H1 (cell line): ENCODE data around the gene TENT5A. TPM values are rescaled to one million over a fixed set of nuclear protein-coding genes. Genes with fewer than 3 reads are reported as not detected.

Experiments used
- CTCF ChIA-PET: fragments of 300-600 bp; sonication (Branson Sonifier 250); formaldehyde crosslinking; loops from one replicate; lab custom pipeline; 2021; ENCODE audit not compliant: partially characterized antibody; lab: Charles Lee
- POLR2A ChIA-PET: fragments of 300-600 bp; sonication (Branson Sonifier 250); formaldehyde crosslinking; loops from one replicate; lab custom pipeline; 2021; ENCODE audit warnings: inconsistent platforms; ENCODE audit not compliant: partially characterized antibody; lab: Charles Lee
- DNase-seq, 2 experiments: peaks; one replicate each; pipeline versions ENCODE4 v3.0.0 to v3.0.0-alpha.2; 2010 to 2022; ENCODE audit warnings: low spot score in 2 of 2, low read depth in 1 of 2, mixed read lengths in 1 of 2
- FAIRE-seq: peaks from 2 replicates; lab custom pipeline; 2011; peaks lifted over from hg19 to GRCh38; lab: Jason Lieb, UNC
- H2AFZ ChIP-seq: 2 replicates; pipeline ENCODE4 v1.8.1; 2012; ENCODE audit warnings: low read length, inconsistent platforms
- H2AK5ac ChIP-seq: 2 replicates; pipeline ENCODE4 v1.6.1; 2013; ENCODE audit warnings: low read depth, low read length
- H2BK120ac ChIP-seq: replicated peaks from 2 replicates; pipeline ENCODE3; 2013; ENCODE audit warnings: low read depth, low read length, inconsistent platforms
- H2BK12ac ChIP-seq: 2 replicates; pipeline ENCODE4 v1.6.1; 2013; ENCODE audit warnings: low read depth, low read length
- H2BK15ac ChIP-seq: 2 replicates; pipeline ENCODE4 v1.6.1; 2013; ENCODE audit warnings: low read length
- H2BK20ac ChIP-seq: 2 replicates; pipeline ENCODE4 v1.6.1; 2013; ENCODE audit warnings: low read length
- H2BK5ac ChIP-seq: 2 replicates; pipeline ENCODE4 v1.6.1; 2013; ENCODE audit warnings: low read depth, low read length
- H3K14ac ChIP-seq: 2 replicates; pipeline ENCODE4 v1.6.1; 2013; ENCODE audit warnings: inconsistent platforms; ENCODE audit not compliant: insufficient read length
- H3K18ac ChIP-seq: 2 replicates; pipeline ENCODE4 v1.6.1; 2013; ENCODE audit warnings: low read length; ENCODE audit errors: extremely low read depth
- H3K23ac ChIP-seq: 2 replicates; pipeline ENCODE4 v1.6.1; 2013; ENCODE audit warnings: inconsistent platforms; ENCODE audit not compliant: insufficient read length
- H3K23me2 ChIP-seq: 2 replicates; pipeline ENCODE4 v1.6.1; 2013; ENCODE audit warnings: low read depth, low read length
- H3K27ac ChIP-seq: 2 replicates; pipeline ENCODE4 v1.6.1; 2011; ENCODE audit warnings: low read depth, low read length, inconsistent platforms
- H3K27me3 ChIP-seq, 4 experiments: replicated peaks in 1 of 4; 1 replicate in 1 of 4; 2 replicates in 3 of 4; pipeline versions ENCODE4 v1.6.1 to v1.8.1; 2011 to 2013; ENCODE audit warnings: low read length in 3 of 4, mild to moderate bottlenecking in 3 of 4, inconsistent platforms in 2 of 4, mixed read lengths in 2 of 4, moderate library complexity in 1 of 4; ENCODE audit not compliant: control insufficient read depth in 3 of 4, insufficient read depth in 3 of 4; ENCODE audit errors: extremely low read depth in 1 of 4
- H3K36me3 ChIP-seq, 4 experiments: 2 replicates each; pipeline versions ENCODE4 v1.6.1 to v1.8.1; 2011 to 2013; ENCODE audit warnings: mild to moderate bottlenecking in 4 of 4, low read length in 3 of 4, moderate library complexity in 2 of 4, control low read depth in 1 of 4, inconsistent platforms in 1 of 4; ENCODE audit not compliant: insufficient read depth in 4 of 4, control insufficient read depth in 2 of 4
- H3K4ac ChIP-seq: replicated peaks from 2 replicates; pipeline ENCODE3; 2013; ENCODE audit warnings: low read length, low read depth, mixed read lengths, inconsistent platforms; ENCODE audit not compliant: insufficient read length
- H3K4me1 ChIP-seq, 4 experiments: replicated peaks in 1 of 4; 1 replicate in 1 of 4; 2 replicates in 3 of 4; pipeline versions ENCODE4 v1.6.1 to v1.8.1; 2011 to 2013; ENCODE audit warnings: low read length in 3 of 4, inconsistent platforms in 2 of 4, mixed read lengths in 1 of 4; ENCODE audit not compliant: insufficient read depth in 4 of 4, control insufficient read depth in 3 of 4
- H3K4me2 ChIP-seq, 2 experiments: 2 replicates each; pipeline versions ENCODE4 v1.6.1 to v1.8.1; 2011 to 2013; ENCODE audit warnings: low read depth in 2 of 2, low read length in 2 of 2, control low read depth in 1 of 2, inconsistent platforms in 1 of 2, mild to moderate bottlenecking in 1 of 2; ENCODE audit not compliant: insufficient read depth in 1 of 2
- H3K4me3 ChIP-seq, 4 experiments: fragments of 200-600, 300-600 bp in 1 of 4; sonication (generic), shearing (Covaris generic), sonication (Bioruptor Twin) in 1 of 4; 2 replicates each; pipeline versions ENCODE4 v1.5.1 to v1.8.1; 2011 to 2016; ENCODE audit warnings: low read length in 4 of 4, low read depth in 3 of 4, control low read depth in 2 of 4, inconsistent platforms in 2 of 4, mild to moderate bottlenecking in 2 of 4, mixed read lengths in 1 of 4, moderate library complexity in 1 of 4; ENCODE audit not compliant: insufficient read depth in 2 of 4; ENCODE audit errors: extremely low read depth in 1 of 4
- H3K56ac ChIP-seq: replicated peaks from 2 replicates; pipeline ENCODE3; 2013; ENCODE audit warnings: low read depth, mild to moderate bottlenecking, mixed read lengths, low read length, inconsistent platforms; ENCODE audit not compliant: insufficient read length
- H3K79me1 ChIP-seq: 2 replicates; pipeline ENCODE4 v1.6.1; 2013; ENCODE audit warnings: low read depth, low read length, control low read depth
- H3K79me2 ChIP-seq, 2 experiments: 2 replicates each; pipeline versions ENCODE4 v1.6.1 to v1.8.1; 2012 to 2013; ENCODE audit warnings: low read length in 2 of 2, mild to moderate bottlenecking in 2 of 2, inconsistent platforms in 1 of 2; ENCODE audit not compliant: insufficient read depth in 2 of 2, control insufficient read depth in 1 of 2
- H3K9ac ChIP-seq, 4 experiments: replicated peaks in 1 of 4; 1 replicate in 1 of 4; 2 replicates in 3 of 4; pipeline versions ENCODE4 v1.6.1 to v1.8.1; 2011 to 2013; ENCODE audit warnings: low read depth in 3 of 4, low read length in 3 of 4, control low read depth in 2 of 4, mild to moderate bottlenecking in 2 of 4, moderate library complexity in 2 of 4, inconsistent platforms in 1 of 4; ENCODE audit errors: extremely low read depth in 1 of 4
- H3K9me3 ChIP-seq, 2 experiments: 2 replicates each; pipeline versions ENCODE4 v1.6.1 to v1.8.1; 2012 to 2013; ENCODE audit warnings: mild to moderate bottlenecking in 2 of 2, moderate library complexity in 2 of 2, control low read depth in 1 of 2, inconsistent platforms in 1 of 2, low read depth in 1 of 2, low read length in 1 of 2, mixed read lengths in 1 of 2; ENCODE audit not compliant: insufficient read depth in 2 of 2
- H4K20me1 ChIP-seq, 2 experiments: replicated peaks in 1 of 2; 2 replicates each; pipeline versions ENCODE3 to v1.8.1; 2011 to 2013; ENCODE audit warnings: inconsistent platforms in 2 of 2, low read length in 2 of 2, mild to moderate bottlenecking in 1 of 2; ENCODE audit not compliant: insufficient read depth in 2 of 2, control insufficient read depth in 1 of 2
- H4K5ac ChIP-seq: 2 replicates; pipeline ENCODE4 v1.6.1; 2013; ENCODE audit warnings: low read length, low read depth, mixed read lengths, inconsistent platforms; ENCODE audit not compliant: insufficient read length
- H4K8ac ChIP-seq: 2 replicates; pipeline ENCODE4 v1.8.0; 2013; ENCODE audit warnings: mild to moderate bottlenecking, moderate library complexity, low read length, inconsistent platforms; ENCODE audit not compliant: insufficient read depth; ENCODE audit errors: extremely low read depth
- H4K91ac ChIP-seq: replicated peaks from 2 replicates; pipeline ENCODE3; 2013; ENCODE audit warnings: low read length, mixed read lengths, inconsistent platforms; ENCODE audit not compliant: insufficient read length
- CREB1 ChIP-seq: IDR thresholded peaks from 2 replicates; pipeline ENCODE4 v1.6.1; 2012; ENCODE audit warnings: inconsistent platforms
- EGR1 ChIP-seq: IDR thresholded peaks from 2 replicates; pipeline ENCODE4 v1.6.1; 2011; ENCODE audit warnings: low read depth, low read length, borderline replicate concordance
- GTF2F1 ChIP-seq: IDR thresholded peaks from 2 replicates; pipeline ENCODE4 v1.6.1; 2012; ENCODE audit warnings: low read depth, low read length, improper control_type of control experiment, borderline replicate concordance
- PHF8 ChIP-seq: fragments of 200-600 bp; sonication (generic); conservative IDR thresholded peaks from 2 replicates; pipeline ENCODE4 v1.7.1; 2012; ENCODE audit warnings: low read depth, mild to moderate bottlenecking, inconsistent platforms, low read length, moderate library complexity
- SP1 ChIP-seq: IDR thresholded peaks from 2 replicates; pipeline ENCODE4 v1.6.1; 2011; ENCODE audit warnings: low read depth, low read length
- SRF ChIP-seq: IDR thresholded peaks from 2 replicates; pipeline ENCODE4 v1.6.1; 2011; ENCODE audit warnings: mild to moderate bottlenecking, low read depth, low read length, moderate library complexity
- SUZ12 ChIP-seq: fragments of 200-600 bp; sonication (generic); IDR thresholded peaks from 2 replicates; pipeline ENCODE4 v1.6.1; 2012; ENCODE audit warnings: mild to moderate bottlenecking, inconsistent platforms, low read length, moderate library complexity, mixed read lengths
- TAF7 ChIP-seq: optimal IDR thresholded peaks from 2 replicates; pipeline ENCODE3; 2011; ENCODE audit warnings: low read depth, mild to moderate bottlenecking, inconsistent platforms, low read length, moderate library complexity, borderline replicate concordance
- TBP ChIP-seq: IDR thresholded peaks from 2 replicates; pipeline ENCODE4 v1.6.1; 2011; ENCODE audit warnings: low read depth, low read length, improper control_type of control experiment
- WGBS, 2 experiments: shearing (Covaris generic) in 1 of 2; methylation state at CpG; one replicate each; pipeline versions ENCODE4 v1.1.6 to v1.1.7; 2013 to 2015; ENCODE audit warnings: low lambda C conversion rate in 2 of 2, mixed read lengths in 2 of 2, inconsistent platforms in 1 of 2, low coverage in 1 of 2, missing lambda C conversion rate in 1 of 2; ENCODE audit not compliant: insufficient replicate concordance in 2 of 2, insufficient coverage in 1 of 2, insufficient read length in 1 of 2; ENCODE audit errors: extremely low coverage in 1 of 2, missing lambda C conversion rate in 1 of 2; 5-methylcytosine and 5-hydroxymethylcytosine counted together
- polyA plus RNA-seq, 7 experiments: library from polyadenylated mRNA; depleted of rRNA in 3 of 7; stranded (reverse) in 5 of 7; unstranded in 2 of 7; fragments of >200 nt in 5 of 7; fragments of 200-250 nt in 2 of 7; gene quantifications; 1 replicate in 5 of 7; 2 replicates in 1 of 7; 4 replicates in 1 of 7; pipeline versions ENCODE4 v1.2.1 to v1.2.3, GENCODE V29; 2011 to 2013; ENCODE audit warnings: missing spikeins in 2 of 7, mixed read lengths in 2 of 7
- total RNA-seq: library from RNA; stranded (reverse); fragmentation: NEBNext Ultra II Directional; extraction: Animal tissue kit (Norgen Biotek cat#: 25700); gene quantifications from 2 replicates; pipeline ENCODE4 v1.2.1, GENCODE V29; 2021
- TF ChIP-seq, protein P1 (sequence below): IDR thresholded peaks from 2 replicates; pipeline ENCODE4 v1.6.1; 2012; ENCODE audit warnings: inconsistent platforms
- TF ChIP-seq, protein P2 (sequence below): IDR thresholded peaks from 2 replicates; pipeline ENCODE4 v1.6.1; 2012; ENCODE audit warnings: inconsistent platforms
- TF ChIP-seq, protein P3 (sequence below): IDR thresholded peaks from 2 replicates; pipeline ENCODE4 v1.6.1; 2011; ENCODE audit warnings: low read length, improper control_type of control experiment

The TENT5A gene
- total and polyA plus RNA-seq, 2 of the 8 experiments (the other 6 are each of a cell fraction or from before 2014, with no cell fraction given): 0.91 to 2.9 TPM

DNA sequence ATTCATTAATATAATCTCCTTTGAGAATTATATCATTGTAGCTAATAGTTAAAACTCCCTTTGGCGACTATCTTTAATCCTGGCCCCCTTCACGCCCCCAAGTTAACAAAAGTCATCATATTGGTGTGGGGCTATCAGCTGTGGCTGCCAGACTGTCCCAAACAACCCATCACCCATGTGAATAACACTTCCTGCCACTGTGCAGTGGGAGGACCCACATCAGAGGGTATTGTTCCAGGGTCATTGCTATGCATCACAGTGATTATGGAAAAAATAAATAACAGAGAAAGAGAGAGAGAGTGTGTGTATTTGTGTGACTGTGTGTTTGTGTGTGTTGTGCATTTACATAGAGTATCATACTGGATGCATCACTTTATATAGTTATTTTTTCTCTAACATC is 39.3 kb upstream of the TENT5A start:
- 87% methylated on average over 2 of the region's 2 CpGs; no CpG with 5 or more reads in 1 of the 2 experiments for WGBS, 2 experiments
- POLR2A ChIA-PET: no interaction called here
- TF ChIP-seq TAF7: no peak
- TF ChIP-seq, protein P1, sequence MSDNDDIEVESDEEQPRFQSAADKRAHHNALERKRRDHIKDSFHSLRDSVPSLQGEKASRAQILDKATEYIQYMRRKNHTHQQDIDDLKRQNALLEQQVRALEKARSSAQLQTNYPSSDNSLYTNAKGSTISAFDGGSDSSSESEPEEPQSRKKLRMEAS: no peak
- TF ChIP-seq SP1: no peak
- TF ChIP-seq SUZ12: no peak
- TF ChIP-seq GTF2F1: no peak
- TF ChIP-seq, protein P2, sequence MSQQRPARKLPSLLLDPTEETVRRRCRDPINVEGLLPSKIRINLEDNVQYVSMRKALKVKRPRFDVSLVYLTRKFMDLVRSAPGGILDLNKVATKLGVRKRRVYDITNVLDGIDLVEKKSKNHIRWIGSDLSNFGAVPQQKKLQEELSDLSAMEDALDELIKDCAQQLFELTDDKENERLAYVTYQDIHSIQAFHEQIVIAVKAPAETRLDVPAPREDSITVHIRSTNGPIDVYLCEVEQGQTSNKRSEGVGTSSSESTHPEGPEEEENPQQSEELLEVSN: no peak
- TF ChIP-seq, protein P3, sequence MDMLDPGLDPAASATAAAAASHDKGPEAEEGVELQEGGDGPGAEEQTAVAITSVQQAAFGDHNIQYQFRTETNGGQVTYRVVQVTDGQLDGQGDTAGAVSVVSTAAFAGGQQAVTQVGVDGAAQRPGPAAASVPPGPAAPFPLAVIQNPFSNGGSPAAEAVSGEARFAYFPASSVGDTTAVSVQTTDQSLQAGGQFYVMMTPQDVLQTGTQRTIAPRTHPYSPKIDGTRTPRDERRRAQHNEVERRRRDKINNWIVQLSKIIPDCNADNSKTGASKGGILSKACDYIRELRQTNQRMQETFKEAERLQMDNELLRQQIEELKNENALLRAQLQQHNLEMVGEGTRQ: no peak
- TF ChIP-seq PHF8: no peak
- TF ChIP-seq TBP: no peak
- no peak for TF ChIP-seq SRF
- TF ChIP-seq EGR1: no peak
- TF ChIP-seq CREB1: no peak

More for the DNA sequence above, 39.3 kb upstream of the TENT5A start:
- Histone ChIP-seq H2BK20ac (no peak overlapping the region), H2BK12ac (no peak overlapping the region), H3K4me2 (no peak overlapping the region), H3K27me3 (peaks cover 0 to 1% (median 0%) of the 10 kb centered on the region in 4 experiments; a peak in 1 of 7 replicates), H3K9me3 (no peaks in the 10 kb centered on the region), H3K36me3 (no peaks in the 10 kb centered on the region), H3K4me1 (peaks cover 2 to 11% (median 7%) of the 10 kb centered on the region in 4 experiments; a peak in 5 of 7 replicates), H3K9ac (no peak overlapping the region), H4K5ac (no peak overlapping the region), H3K4me3 (no peak overlapping the region), H3K23ac (no peak overlapping the region), H2AK5ac (no peak overlapping the region), H3K23me2 (no peaks in the 10 kb centered on the region), H2AFZ (no peak overlapping the region), H2BK15ac (no peak overlapping the region), H3K14ac (no peak overlapping the region), H3K18ac (no peak overlapping the region), H3K56ac (no peak overlapping the region), H3K79me1 (no peaks in the 10 kb centered on the region), H3K4ac (no peak overlapping the region), H4K20me1 (no peaks in the 10 kb centered on the region), H4K8ac (no peak overlapping the region), H2BK120ac (no peak overlapping the region), H2BK5ac (no peak overlapping the region), H4K91ac (no peak overlapping the region), H3K79me2 (no peaks in the 10 kb centered on the region), H3K27ac (no peak overlapping the region)
- DNase-seq: no peak
- no peak for FAIRE-seq
- CTCF ChIA-PET: interaction anchor here (1.3 kb wide), 1 partner anchor 18 kb away, joined by 4 read pairs; no protein-coding TSS in a partner anchor
